ENCODE results near the gene DYNC2LI1.

DYNC2LI1 gene

GRCh38 chr2:43819491-43820163 is 45.8 kb downstream of the DYNC2LI1 start:
- peak in 1 of 4 experiments; percentile 6 for DNase-seq

GRCh38 chr2:43822839-43823238 is 49.0 kb downstream of the DYNC2LI1 start:
- no peak for DNase-seq

DNA sequence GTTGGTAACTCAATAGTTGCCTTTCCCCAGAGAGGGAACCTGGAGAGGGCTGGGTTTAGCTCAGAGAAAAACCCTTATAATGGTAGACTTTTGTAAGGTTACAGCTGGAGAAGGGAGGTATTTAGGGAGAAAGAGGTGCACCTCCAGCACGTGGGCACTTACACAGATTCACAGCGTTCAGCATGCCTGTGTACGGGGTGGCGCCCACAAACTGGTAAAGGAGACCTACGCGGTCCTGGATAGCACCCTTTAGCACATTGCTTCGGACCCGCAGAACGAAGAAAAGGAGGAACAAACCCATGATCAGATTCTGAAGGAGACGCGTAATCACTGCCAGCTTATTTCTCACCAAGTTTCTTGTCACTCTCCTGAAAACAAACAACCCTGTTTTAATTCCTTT is 49.9 kb downstream of the DYNC2LI1 start:
- DNase-seq: no peak

GRCh38 chr2:43824512-43824911 is 50.7 kb downstream of the DYNC2LI1 start:
- no peak for DNase-seq

DNA sequence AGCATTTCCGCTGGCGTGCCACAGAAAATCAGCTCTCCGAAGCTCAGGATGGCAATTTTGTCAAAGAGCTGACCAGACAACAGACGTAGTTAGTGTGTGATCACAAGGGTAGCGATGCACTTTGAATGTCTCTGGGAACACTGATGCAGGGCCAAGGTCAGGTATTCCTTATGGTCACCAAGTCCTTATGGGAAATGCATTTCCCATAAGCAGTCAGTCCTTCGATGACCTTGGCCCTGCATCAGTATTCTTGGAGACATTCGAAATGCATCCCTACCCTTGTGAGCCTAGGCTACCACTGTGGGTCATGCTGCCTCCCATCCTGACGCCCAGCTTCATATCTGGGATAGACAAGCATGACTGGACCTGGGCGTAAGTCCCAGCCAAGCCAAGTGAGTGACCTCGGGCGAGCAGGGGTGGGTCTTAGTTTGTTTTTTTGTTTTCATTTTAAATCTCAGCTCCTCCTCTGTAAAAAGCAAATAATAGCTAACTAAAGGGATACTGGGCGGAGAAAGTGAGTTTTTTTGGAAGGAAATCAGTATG is 51.2 kb downstream of the DYNC2LI1 start:
- no peak for DNase-seq

DNA sequence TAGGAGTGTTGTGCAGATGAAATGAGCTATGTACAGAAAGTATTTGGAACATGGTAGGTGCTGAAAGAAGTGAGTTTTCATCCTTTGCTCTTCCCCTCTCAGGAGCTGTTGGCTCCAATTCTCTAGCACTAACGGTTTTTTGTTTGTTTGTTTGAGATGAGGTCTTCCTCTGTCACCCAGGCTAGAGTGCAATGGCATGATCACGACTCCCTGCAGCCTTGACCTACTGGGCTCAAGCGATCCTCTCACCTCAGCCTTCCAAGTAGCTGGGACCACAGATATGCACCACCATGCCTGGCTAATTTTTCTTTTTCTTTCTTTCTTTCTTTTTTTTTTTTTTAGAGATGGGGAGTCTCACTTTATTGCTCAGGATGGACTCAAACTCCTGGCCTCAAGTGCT is 52.0 kb downstream of the DYNC2LI1 start:
- no peak for DNase-seq

GRCh38 chr2:43826305-43827250 is 52.7 kb downstream of the DYNC2LI1 start:
- no peak for DNase-seq

GRCh38 chr2:43831543-43832294 is 57.9 kb downstream of the DYNC2LI1 start:
- no peak for DNase-seq

DNA sequence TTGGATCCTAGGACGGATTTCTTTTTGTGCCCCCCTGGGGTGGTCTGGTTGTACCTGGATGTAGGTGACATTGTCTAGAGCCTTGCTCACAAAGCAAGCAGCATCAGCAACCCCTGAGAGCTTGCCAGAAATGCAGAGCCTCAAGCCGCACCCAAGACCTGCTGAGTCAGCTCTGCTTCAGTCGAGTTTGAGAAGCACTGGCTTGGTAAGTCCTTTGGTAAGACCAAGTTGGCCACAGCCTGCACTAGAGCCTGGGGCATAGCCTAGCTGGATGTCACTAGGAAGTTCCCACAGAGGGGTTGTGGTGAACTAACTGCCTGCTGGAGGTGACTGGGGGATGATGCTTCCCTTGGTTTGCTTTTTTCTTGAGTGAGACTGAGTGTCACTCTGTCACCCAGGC is 58.6 kb downstream of the DYNC2LI1 start:
- no peak for DNase-seq

DNA sequence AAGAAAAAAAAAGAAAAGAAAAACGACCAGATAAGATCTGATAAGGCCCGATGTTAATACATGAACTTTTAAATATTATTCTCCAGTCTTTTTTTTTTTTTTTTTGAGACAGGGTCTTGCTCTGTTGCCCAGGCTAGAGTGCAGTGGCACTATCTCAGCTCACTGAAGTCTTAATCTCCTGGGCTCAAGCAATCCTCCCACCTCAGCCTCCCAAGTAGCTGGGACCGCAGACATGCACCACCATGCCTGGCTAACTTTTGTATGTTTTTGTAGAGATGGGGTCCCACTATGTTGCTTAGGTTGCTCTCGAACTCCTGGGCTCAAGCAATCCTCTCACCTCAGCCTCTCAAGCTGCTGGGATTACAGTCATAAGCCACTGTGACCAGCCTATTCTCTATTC is 63.2 kb downstream of the DYNC2LI1 start:
- DNase-seq: no peak

DNA sequence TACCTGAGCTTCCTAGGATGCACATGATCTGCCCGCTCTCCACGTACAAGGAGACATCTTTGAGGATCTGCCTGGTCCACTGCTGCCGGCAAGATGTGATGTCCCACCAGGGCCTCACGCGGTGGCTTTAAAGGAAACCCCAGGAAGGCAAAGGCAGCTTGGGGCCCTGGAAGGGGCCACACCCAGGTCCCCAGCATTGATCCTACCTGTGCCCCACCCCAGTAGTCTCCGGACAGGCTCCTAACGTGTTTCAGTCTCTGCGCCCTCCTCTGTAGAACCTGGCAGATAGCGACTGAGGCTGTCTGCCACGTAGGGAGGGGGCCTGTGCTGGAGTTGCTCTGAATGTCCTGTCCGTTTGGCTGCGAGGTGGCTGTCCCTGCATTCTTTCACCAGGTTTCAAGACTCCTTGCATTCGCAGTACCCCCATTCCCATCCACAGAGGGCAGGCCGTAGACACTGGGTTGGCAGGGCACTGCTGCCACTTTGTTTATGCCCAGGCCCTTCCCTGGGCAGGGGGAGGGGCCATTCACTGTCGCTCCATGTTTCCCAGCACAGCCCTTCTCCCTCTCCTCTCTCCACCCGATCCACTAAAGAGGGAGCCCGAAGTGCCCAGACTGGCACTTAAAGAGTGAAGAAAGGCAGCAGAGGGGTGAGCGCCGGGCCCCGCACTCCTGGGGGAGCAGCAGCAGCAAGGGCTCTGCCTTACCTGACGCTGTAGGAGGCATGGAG is 64.2 kb downstream of the DYNC2LI1 start:
- no peak for DNase-seq

DNA sequence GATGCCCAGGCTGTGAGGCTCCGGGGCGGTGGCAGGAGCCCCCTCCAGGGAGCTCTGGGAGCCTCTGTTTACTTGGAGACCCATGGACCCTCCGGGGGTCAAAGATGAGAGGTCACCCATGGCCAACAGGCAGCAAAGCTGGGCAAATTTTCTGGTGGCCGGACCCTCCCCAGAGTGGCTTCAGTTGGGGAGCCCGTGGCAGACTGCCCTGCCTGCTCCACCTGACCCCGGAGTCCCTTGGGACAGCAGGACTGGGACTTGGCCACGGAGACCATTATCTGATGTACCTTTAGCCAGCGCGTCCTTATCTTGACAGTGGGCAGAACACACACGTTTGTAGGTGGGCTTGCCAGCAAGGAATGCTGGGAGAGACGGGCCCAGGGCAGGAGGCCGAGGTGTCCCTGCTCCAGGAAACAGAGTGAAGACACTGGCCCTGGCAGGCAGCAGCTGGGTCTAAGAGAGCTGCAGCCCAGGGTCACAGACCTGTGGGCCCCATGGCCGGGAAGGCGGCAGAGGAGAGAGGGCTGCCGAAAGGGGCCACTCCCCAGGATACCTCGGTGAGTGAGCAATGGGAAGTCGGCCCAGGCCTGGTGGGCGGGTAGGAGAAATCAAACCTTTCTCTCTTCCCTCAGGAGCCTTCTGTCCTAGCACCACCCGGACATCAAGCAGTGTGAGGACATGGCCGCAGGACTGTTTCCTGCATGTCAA is 64.9 kb downstream of the DYNC2LI1 start, which contains the start of the genes ABCG5 and ABCG8:
TSS of gene ABCG5 (minus strand) at position 280 of the 708 bp plus-strand sequence. CDS start at position 120, 160 bp downstream.
TSS of gene ABCG8 (plus strand) at position 412 of the 708 bp plus-strand sequence. CDS start at position 495, 83 bp downstream.
- DNase-seq: no peak

DNA sequence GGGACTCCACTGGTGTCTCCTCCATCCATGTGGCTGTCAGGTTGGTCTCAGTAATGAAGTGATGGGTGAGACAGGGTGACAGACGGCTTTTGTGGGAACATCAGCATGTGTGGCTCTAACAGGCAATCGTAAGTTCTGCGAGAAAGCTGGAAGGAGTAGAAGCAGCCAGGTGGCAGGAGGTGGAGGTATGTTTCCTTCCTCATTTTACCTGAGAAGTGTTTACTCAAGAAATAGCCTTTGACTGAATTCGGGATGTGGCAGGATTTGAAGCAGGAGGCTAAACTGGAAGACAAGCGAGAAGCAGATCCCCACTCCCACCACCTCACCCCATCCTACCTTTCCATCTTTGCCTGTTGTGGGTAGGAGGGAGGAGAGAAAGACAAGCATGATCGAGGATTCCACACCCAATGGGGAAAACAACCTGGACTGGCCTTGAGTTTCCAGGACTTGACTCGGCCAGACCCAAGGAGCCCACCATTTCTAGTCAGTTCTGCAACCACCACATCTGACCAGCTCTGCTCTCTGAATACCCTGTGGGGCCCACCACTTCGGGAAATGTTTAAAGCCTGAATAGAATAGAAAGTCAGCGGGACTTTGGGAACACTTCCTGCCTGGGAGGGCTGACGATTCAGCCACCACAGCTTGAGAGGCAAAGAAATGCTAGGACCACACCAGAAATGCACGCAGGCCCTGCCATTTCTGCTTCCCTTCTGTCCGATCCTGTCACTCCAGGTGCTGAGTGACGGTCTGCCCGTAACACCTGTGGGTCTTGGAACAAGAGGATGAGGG is 66.1 kb downstream of the DYNC2LI1 start:
- no peak for DNase-seq

DNA sequence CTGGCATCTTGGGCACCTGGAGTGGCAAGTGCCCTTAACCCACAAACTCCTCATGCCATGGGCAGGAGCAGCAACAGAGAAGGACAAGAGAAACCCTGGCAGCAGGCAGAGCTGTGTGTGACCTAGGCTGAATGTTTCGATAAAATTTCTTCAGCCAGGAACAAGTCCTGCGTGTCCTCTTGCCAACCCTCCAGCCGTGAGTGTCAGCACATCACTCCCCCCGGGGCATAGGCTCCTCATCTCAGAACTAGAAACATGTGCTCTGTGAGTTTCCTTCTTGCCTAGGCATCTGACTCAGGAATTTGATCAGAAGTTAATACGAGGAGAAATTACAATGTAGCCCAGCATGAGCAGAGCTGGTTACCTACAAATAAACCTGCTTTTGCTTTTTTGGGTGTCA is 67.1 kb downstream of the DYNC2LI1 start:
- no peak for DNase-seq

DNA sequence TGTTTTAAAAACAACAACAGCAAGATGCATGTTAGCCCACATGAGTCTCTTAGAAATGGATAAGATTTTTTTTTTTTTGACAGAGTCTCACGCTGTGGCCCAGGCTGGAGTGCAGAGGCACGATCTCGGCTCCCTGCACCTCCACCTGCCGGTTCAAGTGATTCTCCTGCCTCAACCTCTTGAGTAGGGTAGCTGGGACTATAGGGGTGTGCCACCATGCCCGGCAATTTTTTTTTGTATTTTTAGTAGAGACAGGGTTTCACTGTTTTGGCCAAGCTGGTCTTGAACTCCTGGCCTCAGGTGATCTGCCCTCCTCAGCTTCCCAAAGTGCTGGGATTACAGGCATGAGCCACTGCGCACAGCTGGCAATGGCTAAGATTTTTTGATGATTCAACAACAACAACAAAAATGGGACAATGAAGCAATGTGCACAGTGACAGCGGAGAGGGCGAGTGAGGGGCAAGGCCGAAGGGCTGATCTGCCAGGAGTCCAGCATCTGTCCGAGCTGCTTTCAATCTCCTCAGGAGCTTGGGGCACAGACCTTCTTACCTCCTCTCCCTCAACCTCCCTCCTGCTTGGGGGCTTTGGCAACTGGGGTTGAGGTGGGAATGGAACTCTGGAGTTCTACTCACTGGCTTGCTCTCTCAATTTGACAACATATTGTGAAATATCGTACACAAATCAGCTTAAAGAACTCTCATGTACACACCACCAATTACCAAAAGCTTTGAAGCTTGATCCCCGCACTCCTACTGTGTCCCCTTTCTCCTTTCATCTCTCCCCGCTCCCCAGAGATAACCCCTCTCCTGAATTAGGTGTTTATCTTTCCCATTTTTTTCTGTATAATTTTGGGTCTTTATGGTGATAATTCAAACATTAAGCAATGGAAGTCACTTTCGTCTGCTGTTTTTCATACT is 68.4 kb downstream of the DYNC2LI1 start:
- no peak for DNase-seq

DNA sequence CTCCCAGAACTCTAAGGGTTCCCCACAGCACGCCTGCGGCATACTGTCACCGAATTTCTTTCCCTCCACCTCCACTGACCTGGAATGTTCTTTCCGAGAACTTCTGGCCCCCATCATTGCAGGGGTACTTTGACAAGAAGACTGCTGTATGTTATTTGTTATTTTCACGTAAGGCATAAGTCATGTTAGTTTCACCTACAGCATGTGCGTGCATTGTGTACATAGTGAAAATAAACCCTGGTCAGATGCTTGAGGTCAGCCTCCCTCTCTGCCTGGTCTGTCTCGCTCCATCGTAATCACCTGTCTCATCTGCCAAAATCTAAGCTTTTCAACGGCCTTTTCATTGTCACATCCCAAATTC is 69.0 kb downstream of the DYNC2LI1 start:
- no peak for DNase-seq

DNA sequence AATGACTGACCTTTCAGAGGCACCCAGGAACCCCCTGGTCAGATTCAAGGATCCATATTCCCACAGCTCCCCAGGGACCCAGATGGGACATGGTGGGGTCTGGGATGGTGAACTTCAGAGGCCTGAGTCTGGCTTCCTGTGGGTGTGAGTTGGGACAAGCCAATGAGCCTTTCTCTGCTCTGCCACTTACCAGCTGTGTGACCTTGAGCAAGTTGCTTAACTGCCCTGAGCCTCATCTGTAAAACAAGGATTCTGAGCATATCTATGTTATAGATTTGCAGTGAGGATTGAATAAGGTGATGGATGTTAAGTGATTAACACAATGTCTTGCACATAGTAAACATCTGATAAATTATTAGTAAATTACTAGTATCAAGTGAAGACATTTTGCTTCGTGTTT is 71.3 kb downstream of the DYNC2LI1 start:
- no peak for DNase-seq

- no peak for DNase-seq
Observed at GRCh38 chr2:43846140-43846793, 72.4 kb downstream of the DYNC2LI1 start.

DNA sequence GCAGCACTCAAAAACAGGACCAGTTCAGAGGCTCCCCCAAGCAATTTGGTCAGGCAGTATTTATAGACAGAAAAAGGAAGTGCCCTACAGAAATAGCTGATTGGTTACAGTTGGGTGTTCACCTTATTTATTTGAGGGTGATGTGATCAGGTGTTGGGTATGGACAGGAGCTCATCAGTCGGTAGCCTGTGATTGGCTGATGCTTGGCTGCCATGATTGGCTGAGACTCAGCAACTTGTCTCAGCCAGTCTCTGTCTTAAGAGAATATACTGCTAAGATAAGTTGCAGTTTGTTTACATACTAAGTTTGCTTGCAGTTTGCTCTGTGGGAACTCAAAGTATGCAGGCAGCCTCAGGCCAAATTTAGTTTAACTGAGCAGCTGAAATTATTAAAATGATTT is 74.4 kb downstream of the DYNC2LI1 start:
- no peak for DNase-seq
